SK-N-SH treated with all-trans-retinoic acid at 6 μM for 48 hours (cell line): ENCODE results near the gene PARP8.
"Not testable (repeated sequence)": the region's sequence is repeated elsewhere in the genome, so short reads cannot be mapped to it uniquely, and the experiment has no call there.

ENCODE experiments used
- ATAC-seq: fragments of 200-7000 bp; cut with Tn5 transposase; 3 replicates; pipeline ENCODE4 v1.9.1; 2020; ENCODE audit warnings: mild to moderate bottlenecking, moderate library complexity
- ARNTL ChIP-seq: fragments of 450-650 bp; formaldehyde crosslinking; IDR thresholded peaks from 2 replicates; pipeline ENCODE4 v1.5.0; 2020; ENCODE audit warnings: low read depth, mild to moderate bottlenecking, moderate library complexity, borderline replicate concordance
- BACH2 ChIP-seq: fragments of 250-450 bp; sonication (Bioruptor Pico); IDR thresholded peaks from 2 replicates; pipeline ENCODE4 v1.9.0; 2021; ENCODE audit warnings: mild to moderate bottlenecking, borderline replicate concordance
- CSDC2 ChIP-seq: fragments of 250-450 bp; sonication (Bioruptor Pico); IDR thresholded peaks from 2 replicates; pipeline ENCODE4 v1.5.0; 2020; ENCODE audit warnings: mild to moderate bottlenecking, moderate library complexity
- ESRRG ChIP-seq: fragments of 250-450 bp; sonication (Bioruptor Pico); IDR thresholded peaks from 2 replicates; pipeline ENCODE4 v1.6.1; 2021; ENCODE audit warnings: mild to moderate bottlenecking
- GLIS3 ChIP-seq: fragments of 250-450 bp; sonication (Bioruptor Pico); IDR thresholded peaks from 2 replicates; pipeline ENCODE4 v1.5.0; 2020; ENCODE audit warnings: mild to moderate bottlenecking, moderate library complexity
- OSR1 ChIP-seq: fragments of 250-450 bp; sonication (Bioruptor Pico); IDR thresholded peaks from 2 replicates; pipeline ENCODE4 v1.8.0; 2022; ENCODE audit warnings: moderate library complexity, mild to moderate bottlenecking, inconsistent platforms
- PPARA ChIP-seq: fragments of 250-450 bp; sonication (Bioruptor Pico); IDR thresholded peaks from 2 replicates; pipeline ENCODE4 v1.5.0; 2020; ENCODE audit warnings: mild to moderate bottlenecking, borderline replicate concordance
- RARB ChIP-seq: fragments of 250-450 bp; sonication (Bioruptor Pico); IDR thresholded peaks from 2 replicates; pipeline ENCODE4 v1.8.0; 2021; ENCODE audit warnings: mild to moderate bottlenecking, moderate library complexity
- SNAI2 ChIP-seq: fragments of 250-450 bp; sonication (Bioruptor Pico); IDR thresholded peaks from 2 replicates; pipeline ENCODE4 v1.5.0; 2020; ENCODE audit warnings: mild to moderate bottlenecking, moderate library complexity
- TCF4 ChIP-seq: fragments of 250-450 bp; sonication (Bioruptor Pico); IDR thresholded peaks from 2 replicates; pipeline ENCODE4 v1.8.0; 2021; ENCODE audit warnings: mild to moderate bottlenecking, moderate library complexity, borderline replicate concordance
- ZFP3 ChIP-seq: fragments of 250-450 bp; sonication (Bioruptor Pico); IDR thresholded peaks from 2 replicates; pipeline ENCODE4 v1.5.0; 2020; ENCODE audit warnings: mild to moderate bottlenecking, moderate library complexity
- ZFP30 ChIP-seq: fragments of 450-650 bp; formaldehyde crosslinking; IDR thresholded peaks from 2 replicates; pipeline ENCODE4 v1.5.0; 2022; ENCODE audit warnings: mild to moderate bottlenecking, moderate library complexity
- ZNF565 ChIP-seq: fragments of 450-650 bp; formaldehyde crosslinking; conservative IDR thresholded peaks from 2 replicates; pipeline ENCODE4 v1.5.0; 2020; ENCODE audit warnings: low read depth, mild to moderate bottlenecking, moderate library complexity
- ZNF70 ChIP-seq: fragments of 450-650 bp; formaldehyde crosslinking; IDR thresholded peaks from 2 replicates; pipeline ENCODE4 v1.5.0; 2020; ENCODE audit warnings: mild to moderate bottlenecking, moderate library complexity
- ZNF8 ChIP-seq: fragments of 450-650 bp; formaldehyde crosslinking; IDR thresholded peaks from 2 replicates; pipeline ENCODE4 v1.5.0; 2020; ENCODE audit warnings: mild to moderate bottlenecking, moderate library complexity
- TF ChIP-seq, protein P1 (sequence below): fragments of 250-450 bp; sonication (Bioruptor Pico); IDR thresholded peaks from 2 replicates; pipeline ENCODE4 v1.5.0; 2020; ENCODE audit warnings: mild to moderate bottlenecking, moderate library complexity
- TF ChIP-seq, protein P2 (sequence below): fragments of 250-450 bp; sonication (Bioruptor Pico); IDR thresholded peaks from 2 replicates; pipeline ENCODE4 v1.8.0; 2020; ENCODE audit warnings: mild to moderate bottlenecking, moderate library complexity, borderline replicate concordance
- TF ChIP-seq, protein P3 (sequence below): fragments of 250-450 bp; sonication (Bioruptor Pico); IDR thresholded peaks from 2 replicates; pipeline ENCODE4 v1.5.1; 2020; ENCODE audit warnings: low read depth, mild to moderate bottlenecking, moderate library complexity
- TF ChIP-seq, protein P4 (sequence below): fragments of 250-450 bp; sonication (Bioruptor Pico); IDR thresholded peaks from 2 replicates; pipeline ENCODE4 v1.5.1; 2021; ENCODE audit warnings: mild to moderate bottlenecking, moderate library complexity
- TF ChIP-seq, protein P5 (sequence below): fragments of 250-450 bp; sonication (Bioruptor Pico); IDR thresholded peaks from 2 replicates; pipeline ENCODE4 v1.8.0; 2021; ENCODE audit warnings: low read depth, mild to moderate bottlenecking, moderate library complexity, borderline replicate concordance

Gene PARP8

DNA sequence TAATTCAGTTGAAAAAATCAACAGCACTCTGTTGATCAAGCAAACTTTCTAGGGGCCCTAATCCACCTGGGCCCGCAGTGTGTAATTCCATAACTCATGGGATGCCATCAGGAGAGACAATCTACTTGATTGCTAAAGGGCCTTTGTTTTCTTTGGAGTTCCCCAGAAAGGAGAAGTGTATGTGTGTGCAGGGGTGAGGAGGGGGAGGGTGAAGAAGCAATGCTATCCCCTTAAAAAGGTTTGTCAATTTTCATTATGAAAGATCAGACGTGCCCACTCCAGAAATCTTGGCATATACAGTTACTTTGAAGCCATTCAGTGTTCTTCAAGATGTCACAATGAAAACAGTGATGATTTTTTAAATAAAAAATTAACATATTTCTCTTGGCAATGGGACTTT is 6.2 kb downstream of the PARP8 start:
- TF ChIP-seq ARNTL (CRISPR knock-in tag) (no peak), ZFP3 (CRISPR knock-in tag) (no peak), CSDC2 (CRISPR knock-in tag) (no peak), BACH2 (no peak), ZNF8 (no peak), OSR1 (CRISPR knock-in tag) (no peak), ZNF70 (CRISPR knock-in tag) (no peak), GLIS3 (CRISPR knock-in tag) (no peak), SNAI2 (no peak), ZNF565 (CRISPR knock-in tag) (no peak), PPARA (no peak), TCF4 (no peak), ESRRG (no peak), ZFP30 (no peak), RARB (CRISPR knock-in tag) (no peak)
- TF ChIP-seq, protein P1, sequence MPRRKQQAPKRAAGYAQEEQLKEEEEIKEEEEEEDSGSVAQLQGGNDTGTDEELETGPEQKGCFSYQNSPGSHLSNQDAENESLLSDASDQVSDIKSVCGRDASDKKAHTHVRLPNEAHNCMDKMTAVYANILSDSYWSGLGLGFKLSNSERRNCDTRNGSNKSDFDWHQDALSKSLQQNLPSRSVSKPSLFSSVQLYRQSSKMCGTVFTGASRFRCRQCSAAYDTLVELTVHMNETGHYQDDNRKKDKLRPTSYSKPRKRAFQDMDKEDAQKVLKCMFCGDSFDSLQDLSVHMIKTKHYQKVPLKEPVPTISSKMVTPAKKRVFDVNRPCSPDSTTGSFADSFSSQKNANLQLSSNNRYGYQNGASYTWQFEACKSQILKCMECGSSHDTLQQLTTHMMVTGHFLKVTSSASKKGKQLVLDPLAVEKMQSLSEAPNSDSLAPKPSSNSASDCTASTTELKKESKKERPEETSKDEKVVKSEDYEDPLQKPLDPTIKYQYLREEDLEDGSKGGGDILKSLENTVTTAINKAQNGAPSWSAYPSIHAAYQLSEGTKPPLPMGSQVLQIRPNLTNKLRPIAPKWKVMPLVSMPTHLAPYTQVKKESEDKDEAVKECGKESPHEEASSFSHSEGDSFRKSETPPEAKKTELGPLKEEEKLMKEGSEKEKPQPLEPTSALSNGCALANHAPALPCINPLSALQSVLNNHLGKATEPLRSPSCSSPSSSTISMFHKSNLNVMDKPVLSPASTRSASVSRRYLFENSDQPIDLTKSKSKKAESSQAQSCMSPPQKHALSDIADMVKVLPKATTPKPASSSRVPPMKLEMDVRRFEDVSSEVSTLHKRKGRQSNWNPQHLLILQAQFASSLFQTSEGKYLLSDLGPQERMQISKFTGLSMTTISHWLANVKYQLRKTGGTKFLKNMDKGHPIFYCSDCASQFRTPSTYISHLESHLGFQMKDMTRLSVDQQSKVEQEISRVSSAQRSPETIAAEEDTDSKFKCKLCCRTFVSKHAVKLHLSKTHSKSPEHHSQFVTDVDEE (CRISPR knock-in tag), result no peak
- TF ChIP-seq, protein P2, sequence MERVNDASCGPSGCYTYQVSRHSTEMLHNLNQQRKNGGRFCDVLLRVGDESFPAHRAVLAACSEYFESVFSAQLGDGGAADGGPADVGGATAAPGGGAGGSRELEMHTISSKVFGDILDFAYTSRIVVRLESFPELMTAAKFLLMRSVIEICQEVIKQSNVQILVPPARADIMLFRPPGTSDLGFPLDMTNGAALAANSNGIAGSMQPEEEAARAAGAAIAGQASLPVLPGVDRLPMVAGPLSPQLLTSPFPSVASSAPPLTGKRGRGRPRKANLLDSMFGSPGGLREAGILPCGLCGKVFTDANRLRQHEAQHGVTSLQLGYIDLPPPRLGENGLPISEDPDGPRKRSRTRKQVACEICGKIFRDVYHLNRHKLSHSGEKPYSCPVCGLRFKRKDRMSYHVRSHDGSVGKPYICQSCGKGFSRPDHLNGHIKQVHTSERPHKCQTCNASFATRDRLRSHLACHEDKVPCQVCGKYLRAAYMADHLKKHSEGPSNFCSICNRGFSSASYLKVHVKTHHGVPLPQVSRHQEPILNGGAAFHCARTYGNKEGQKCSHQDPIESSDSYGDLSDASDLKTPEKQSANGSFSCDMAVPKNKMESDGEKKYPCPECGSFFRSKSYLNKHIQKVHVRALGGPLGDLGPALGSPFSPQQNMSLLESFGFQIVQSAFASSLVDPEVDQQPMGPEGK (CRISPR knock-in tag), result no peak
- TF ChIP-seq, protein P3, sequence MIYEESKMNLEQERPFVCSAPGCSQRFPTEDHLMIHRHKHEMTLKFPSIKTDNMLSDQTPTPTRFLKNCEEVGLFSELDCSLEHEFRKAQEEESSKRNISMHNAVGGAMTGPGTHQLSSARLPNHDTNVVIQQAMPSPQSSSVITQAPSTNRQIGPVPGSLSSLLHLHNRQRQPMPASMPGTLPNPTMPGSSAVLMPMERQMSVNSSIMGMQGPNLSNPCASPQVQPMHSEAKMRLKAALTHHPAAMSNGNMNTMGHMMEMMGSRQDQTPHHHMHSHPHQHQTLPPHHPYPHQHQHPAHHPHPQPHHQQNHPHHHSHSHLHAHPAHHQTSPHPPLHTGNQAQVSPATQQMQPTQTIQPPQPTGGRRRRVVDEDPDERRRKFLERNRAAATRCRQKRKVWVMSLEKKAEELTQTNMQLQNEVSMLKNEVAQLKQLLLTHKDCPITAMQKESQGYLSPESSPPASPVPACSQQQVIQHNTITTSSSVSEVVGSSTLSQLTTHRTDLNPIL (CRISPR knock-in tag), result no peak
- TF ChIP-seq, protein P4, sequence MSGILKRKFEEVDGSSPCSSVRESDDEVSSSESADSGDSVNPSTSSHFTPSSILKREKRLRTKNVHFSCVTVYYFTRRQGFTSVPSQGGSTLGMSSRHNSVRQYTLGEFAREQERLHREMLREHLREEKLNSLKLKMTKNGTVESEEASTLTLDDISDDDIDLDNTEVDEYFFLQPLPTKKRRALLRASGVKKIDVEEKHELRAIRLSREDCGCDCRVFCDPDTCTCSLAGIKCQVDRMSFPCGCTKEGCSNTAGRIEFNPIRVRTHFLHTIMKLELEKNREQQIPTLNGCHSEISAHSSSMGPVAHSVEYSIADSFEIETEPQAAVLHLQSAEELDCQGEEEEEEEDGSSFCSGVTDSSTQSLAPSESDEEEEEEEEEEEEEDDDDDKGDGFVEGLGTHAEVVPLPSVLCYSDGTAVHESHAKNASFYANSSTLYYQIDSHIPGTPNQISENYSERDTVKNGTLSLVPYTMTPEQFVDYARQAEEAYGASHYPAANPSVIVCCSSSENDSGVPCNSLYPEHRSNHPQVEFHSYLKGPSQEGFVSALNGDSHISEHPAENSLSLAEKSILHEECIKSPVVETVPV (CRISPR knock-in tag), result no peak
- TF ChIP-seq, protein P5, sequence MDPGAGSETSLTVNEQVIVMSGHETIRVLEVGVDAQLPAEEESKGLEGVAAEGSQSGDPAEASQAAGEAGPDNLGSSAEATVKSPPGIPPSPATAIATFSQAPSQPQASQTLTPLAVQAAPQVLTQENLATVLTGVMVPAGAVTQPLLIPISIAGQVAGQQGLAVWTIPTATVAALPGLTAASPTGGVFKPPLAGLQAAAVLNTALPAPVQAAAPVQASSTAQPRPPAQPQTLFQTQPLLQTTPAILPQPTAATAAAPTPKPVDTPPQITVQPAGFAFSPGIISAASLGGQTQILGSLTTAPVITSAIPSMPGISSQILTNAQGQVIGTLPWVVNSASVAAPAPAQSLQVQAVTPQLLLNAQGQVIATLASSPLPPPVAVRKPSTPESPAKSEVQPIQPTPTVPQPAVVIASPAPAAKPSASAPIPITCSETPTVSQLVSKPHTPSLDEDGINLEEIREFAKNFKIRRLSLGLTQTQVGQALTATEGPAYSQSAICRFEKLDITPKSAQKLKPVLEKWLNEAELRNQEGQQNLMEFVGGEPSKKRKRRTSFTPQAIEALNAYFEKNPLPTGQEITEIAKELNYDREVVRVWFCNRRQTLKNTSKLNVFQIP (CRISPR knock-in tag), result no peak
- no peak for ATAC-seq

DNA sequence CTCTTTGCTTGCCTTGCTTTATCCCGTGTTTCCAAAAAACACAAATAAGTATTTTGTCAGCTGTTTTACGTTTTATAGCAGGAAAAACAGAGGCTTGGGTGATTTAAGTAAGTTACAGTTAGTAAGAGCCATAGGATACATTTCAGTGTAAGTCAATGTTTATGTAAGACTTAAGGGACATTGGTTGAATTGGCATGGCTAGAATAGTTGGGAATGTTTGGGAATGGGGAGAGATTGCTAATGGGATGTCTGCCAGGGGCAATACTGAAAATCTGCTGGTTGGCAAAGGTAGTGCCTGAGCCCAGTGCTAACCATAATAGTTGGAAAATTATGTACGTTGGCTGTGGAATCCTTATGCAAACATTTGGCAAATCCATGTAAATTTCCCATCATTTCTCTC is 7.0 kb downstream of the PARP8 start:
- not testable (repeated sequence) for ATAC-seq

DNA sequence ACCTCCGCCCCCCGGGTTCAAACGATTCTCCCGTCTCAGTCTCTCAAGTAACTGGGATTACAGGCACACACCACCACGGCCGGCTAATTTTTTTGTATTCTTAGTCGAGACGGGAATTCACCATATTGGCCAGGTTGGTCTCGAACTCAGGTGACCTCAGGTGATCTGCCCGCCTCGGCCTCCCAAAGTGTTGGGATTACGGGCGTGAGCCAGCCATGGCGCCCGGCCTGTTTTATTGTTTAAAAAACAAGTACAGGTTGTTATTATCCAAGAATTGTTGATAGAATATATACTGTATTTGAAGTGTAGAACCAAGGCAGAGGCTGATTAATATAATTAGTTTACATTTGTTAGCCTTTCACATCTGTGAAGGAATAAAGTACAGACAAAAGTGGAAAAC is 8.9 kb downstream of the PARP8 start:
- TF ChIP-seq OSR1 (CRISPR knock-in tag) (no peak), ZNF565 (CRISPR knock-in tag) (no peak), BACH2 (no peak), CSDC2 (CRISPR knock-in tag) (no peak), ZNF8 (no peak), ESRRG (no peak), RARB (CRISPR knock-in tag) (no peak)
- no peak for ATAC-seq

DNA sequence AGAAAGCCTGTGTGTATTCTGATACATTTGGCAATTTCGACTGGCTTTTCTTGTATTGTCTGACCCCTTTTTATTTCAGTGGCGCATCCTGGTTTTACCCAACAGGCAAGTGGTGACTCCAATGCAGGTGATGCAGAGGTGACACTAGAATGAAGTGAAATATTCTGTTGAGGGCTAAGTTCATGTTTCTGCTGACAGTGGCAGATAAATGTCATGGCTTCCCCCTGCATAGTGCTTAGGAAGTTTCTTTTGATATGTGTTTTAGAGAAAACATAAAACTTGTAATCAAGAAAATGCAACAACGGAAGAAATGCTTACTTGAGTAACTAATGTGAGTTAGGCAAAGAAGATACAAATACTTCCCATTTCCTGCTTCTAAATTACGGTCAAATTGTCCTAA is 13.1 kb downstream of the PARP8 start:
- not testable (repeated sequence) for ATAC-seq
